Body of pancreas (tissue), 4 donors: ENCODE data around the gene RNF166. TPM values are rescaled to one million over a fixed set of nuclear protein-coding genes. Genes with fewer than 3 reads are reported as not detected.

ENCODE experiments used
- ATAC-seq: fragments of 150-250 bp; one replicate; pipeline ENCODE4 v1.9.1; 2016
- DNase-seq, 4 donors: peaks; one replicate each; pipeline ENCODE4 v3.0.0-alpha.2; 2019
- H3K27ac ChIP-seq, 4 donors: fragments of 200-600 bp; sonication (generic); 1 replicate in 3 of 4; 2 replicates in 1 of 4; pipeline versions ENCODE4 v1.5.1 to v1.6.1; 2016 to 2019; ENCODE audit warnings: mild to moderate bottlenecking in 1 of 4, mixed read lengths in 1 of 4, moderate library complexity in 1 of 4
- H3K27me3 ChIP-seq, 2 donors: fragments of 200-600 bp; sonication (generic); one replicate each; pipeline ENCODE4 v1.6.0; 2016; ENCODE audit warnings: mild to moderate bottlenecking in 1 of 2
- H3K36me3 ChIP-seq, 2 donors: fragments of 200-600 bp; sonication (generic); replicated peaks in 1 of 2; 2 replicates each; pipeline ENCODE4 v1.5.1; 2016; ENCODE audit warnings: low read depth in 2 of 2; ENCODE audit not compliant: insufficient read depth in 1 of 2
- H3K4me1 ChIP-seq: fragments of 200-600 bp; sonication (generic); one replicate; pipeline ENCODE4 v1.6.0; 2016
- H3K4me3 ChIP-seq, 2 donors: fragments of 200-600 bp; sonication (generic); 1 replicate in 1 of 2; 2 replicates in 1 of 2; pipeline ENCODE4 v1.5.1; 2016 to 2019
- H3K9me3 ChIP-seq, 3 donors: fragments of 200-600 bp; sonication (generic); 1 replicate in 2 of 3; 2 replicates in 1 of 3; pipeline ENCODE4 v1.5.1; 2016
- POLR2A ChIP-seq, 3 donors: fragments of 450-650 bp; IDR thresholded peaks; one replicate each; pipeline ENCODE4 v1.6.1; 2016; ENCODE audit warnings: antibody characterized with exemption in 3 of 3, mild to moderate bottlenecking in 2 of 3
- WGBS, 2 donors: methylation state at CpG; one replicate each; pipeline ENCODE4 v1.1.5; 2017; 5-methylcytosine and 5-hydroxymethylcytosine counted together
- intact Hi-C: fragments of 100-400 bp; cut with DNase I; formaldehyde crosslinking; loops from one replicate; pipeline ENCODE4 v1.15.1; 2023
- total RNA-seq, 2 donors: library from RNA; depleted of rRNA; stranded (reverse); fragments of >200 nt; gene quantifications; one replicate each; pipeline ENCODE4 v1.1.0, GENCODE V29; 2016
- TF ChIP-seq, protein P1 (sequence below), 7 experiments: fragments of 450-650 bp in 4 of 7; fragments of 200-600 bp in 3 of 7; sonication (generic) in 3 of 7; IDR thresholded peaks; one replicate each; pipeline ENCODE4 v1.5.1; 2016 to 2019; ENCODE audit warnings: antibody characterized with exemption in 7 of 7

RNF166 gene
- total RNA-seq, 2 donors from 2014 or later: 16.6 to 27.7 TPM

DNA sequence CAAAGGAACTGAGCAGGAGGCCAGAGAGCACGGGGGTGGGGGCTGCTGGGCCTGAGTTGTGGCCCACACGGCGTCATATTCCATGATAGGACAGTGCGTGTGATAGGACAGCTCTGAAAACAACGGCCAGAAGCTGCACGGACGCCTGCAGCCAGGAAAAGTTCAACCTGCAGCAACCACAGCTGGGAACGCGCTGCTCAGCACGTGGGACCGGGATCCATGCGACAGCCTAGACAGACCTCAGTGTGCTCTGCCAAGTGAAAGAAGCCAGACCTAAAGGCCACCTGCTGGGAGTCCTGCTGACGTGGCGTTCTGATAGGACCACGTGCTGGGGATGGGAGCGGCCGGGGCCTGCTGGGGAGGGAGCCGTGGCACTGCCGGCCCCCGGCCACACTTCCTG, 21.7 kb upstream of the RNF166 start:
- TF ChIP-seq POLR2A (IDR thresholded peaks at IDR 0.05): no peak
- TF ChIP-seq, protein P1, sequence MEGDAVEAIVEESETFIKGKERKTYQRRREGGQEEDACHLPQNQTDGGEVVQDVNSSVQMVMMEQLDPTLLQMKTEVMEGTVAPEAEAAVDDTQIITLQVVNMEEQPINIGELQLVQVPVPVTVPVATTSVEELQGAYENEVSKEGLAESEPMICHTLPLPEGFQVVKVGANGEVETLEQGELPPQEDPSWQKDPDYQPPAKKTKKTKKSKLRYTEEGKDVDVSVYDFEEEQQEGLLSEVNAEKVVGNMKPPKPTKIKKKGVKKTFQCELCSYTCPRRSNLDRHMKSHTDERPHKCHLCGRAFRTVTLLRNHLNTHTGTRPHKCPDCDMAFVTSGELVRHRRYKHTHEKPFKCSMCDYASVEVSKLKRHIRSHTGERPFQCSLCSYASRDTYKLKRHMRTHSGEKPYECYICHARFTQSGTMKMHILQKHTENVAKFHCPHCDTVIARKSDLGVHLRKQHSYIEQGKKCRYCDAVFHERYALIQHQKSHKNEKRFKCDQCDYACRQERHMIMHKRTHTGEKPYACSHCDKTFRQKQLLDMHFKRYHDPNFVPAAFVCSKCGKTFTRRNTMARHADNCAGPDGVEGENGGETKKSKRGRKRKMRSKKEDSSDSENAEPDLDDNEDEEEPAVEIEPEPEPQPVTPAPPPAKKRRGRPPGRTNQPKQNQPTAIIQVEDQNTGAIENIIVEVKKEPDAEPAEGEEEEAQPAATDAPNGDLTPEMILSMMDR (IDR thresholded peaks at IDR 0.05): no peak
- WGBS, 2 donors: 51 to 65% methylated on average over 9 to 20 of the region's 20 CpGs
- intact Hi-C loops: no loop called here
- Histone ChIP-seq H3K36me3 (peaks cover 0 to 2% of the 10 kb centered on the region in 2 donors), H3K4me1 (no peaks in the 10 kb centered on the region), H3K27ac (no peak overlapping the region), H3K4me3 (no peak overlapping the region), H3K9me3 (no peaks in the 10 kb centered on the region), H3K27me3 (no peaks in the 10 kb centered on the region)
- ATAC-seq (no peak), DNase-seq (peak in 1 of 4 donors; percentile 26)

DNA sequence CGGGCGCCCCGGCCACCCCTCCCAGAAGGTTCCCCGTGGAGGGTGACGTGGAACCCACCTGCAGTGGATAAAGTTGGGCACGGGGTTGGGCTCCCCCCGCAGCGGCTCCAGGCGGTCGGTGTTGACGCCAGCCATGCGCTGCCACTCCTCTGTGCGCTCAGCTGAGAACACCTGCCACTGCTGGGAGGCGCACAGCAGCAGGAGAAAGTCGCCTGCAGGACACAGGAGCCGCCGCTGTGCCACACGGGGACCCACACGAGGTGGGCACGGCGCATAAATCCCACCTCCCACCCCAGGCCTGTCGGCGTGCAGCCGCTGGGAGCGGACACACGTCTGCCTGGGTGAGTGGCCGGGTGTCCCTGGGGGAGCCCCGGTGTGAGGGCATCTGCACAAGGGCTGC, 20.8 kb upstream of the RNF166 start:
- ATAC-seq: no peak
- WGBS, 2 donors: 93 to 96% methylated on average over 3 to 28 of the region's 28 CpGs
- Histone ChIP-seq H3K4me1 (no peaks in the 10 kb centered on the region), H3K9me3 (no peaks in the 10 kb centered on the region), H3K27me3 (no peaks in the 10 kb centered on the region), H3K27ac (no peak overlapping the region), H3K36me3 (peaks cover 0 to 8% of the 10 kb centered on the region in 2 donors), H3K4me3 (no peak overlapping the region)
- DNase-seq: no peak
- TF ChIP-seq, protein P1 (IDR thresholded peaks at IDR 0.05): no peak
- TF ChIP-seq POLR2A (IDR thresholded peaks at IDR 0.05): no peak
- intact Hi-C loops: no loop called here

DNA sequence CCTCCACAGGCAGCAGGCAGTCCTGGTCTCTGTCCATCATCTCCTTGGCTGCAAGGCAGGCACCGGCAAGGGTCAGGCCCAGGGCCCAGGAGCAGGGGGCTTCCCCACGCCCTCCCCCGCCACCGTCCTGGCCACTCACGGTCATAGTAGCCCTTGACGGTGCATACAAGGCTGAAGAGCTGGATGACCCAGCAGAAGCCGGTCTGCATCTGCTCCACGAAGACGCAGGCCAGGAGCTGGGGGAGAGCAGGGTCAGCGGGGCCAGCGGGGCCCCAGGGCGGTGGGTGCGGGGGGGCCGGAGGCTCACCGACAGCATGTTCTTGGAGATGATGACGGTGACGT, 20.2 kb upstream of the RNF166 start:
- TF ChIP-seq, protein P1 (IDR thresholded peaks at IDR 0.05): no peak
- no peak for TF ChIP-seq POLR2A (IDR thresholded peaks at IDR 0.05)
- no peaks in the 10 kb centered on the region for H3K9me3 ChIP-seq
- ATAC-seq (no peak), DNase-seq (no peak)
- 84 to 100% methylated on average over 4 to 16 of the region's 17 CpGs for WGBS, 2 donors
- H3K27ac ChIP-seq: no peak overlapping the region
- H3K4me3 ChIP-seq: no peak overlapping the region
- intact Hi-C loops: no loop called here
- no peaks in the 10 kb centered on the region for H3K27me3 ChIP-seq
- H3K36me3 ChIP-seq: peaks cover 0 to 9% of the 10 kb centered on the region in 2 donors
- H3K4me1 ChIP-seq: no peaks in the 10 kb centered on the region

DNA sequence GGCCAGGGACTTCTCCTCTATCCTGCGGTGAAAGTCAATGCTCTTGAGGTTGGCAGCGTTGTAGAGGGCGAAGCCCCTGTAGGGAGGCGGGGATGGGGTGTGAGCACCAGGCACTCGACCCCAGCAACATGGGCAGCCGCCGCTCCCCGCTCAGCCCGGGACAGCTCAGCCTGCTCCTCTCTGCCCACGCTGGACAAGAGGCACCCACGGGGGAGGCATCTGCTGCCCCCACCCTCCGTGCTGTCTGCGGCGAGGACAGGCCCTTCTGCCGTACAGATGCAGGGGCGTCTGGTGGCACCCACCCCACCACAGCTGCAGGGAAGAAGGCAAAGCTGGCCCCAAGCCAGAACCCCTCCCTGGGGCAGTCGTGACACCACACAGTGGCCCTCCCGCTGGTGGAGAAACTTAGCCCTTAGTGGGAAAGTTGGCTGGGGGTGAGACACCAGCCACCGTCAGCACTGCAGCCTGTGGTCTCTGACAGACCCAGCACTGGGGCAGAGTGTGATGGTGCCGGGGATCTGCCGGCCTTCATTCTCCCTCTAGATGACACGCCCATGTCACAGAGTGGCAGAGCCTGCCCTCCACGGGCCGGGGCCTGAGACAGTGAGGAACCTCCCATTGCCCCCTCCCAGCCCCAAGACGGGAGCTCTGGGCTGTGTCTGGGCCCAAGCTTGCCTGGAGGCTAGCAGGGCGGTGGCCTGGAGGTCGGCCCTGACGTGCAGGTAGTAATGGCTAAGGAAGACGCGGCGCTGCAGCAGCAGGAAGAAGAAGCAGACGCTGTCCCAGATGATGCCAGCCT, 19.6 kb upstream of the RNF166 start:
- no peak for TF ChIP-seq POLR2A (IDR thresholded peaks at IDR 0.05)
- TF ChIP-seq, protein P1 (IDR thresholded peaks at IDR 0.05): no peak
- Histone ChIP-seq H3K9me3 (no peaks in the 10 kb centered on the region), H3K27me3 (no peaks in the 10 kb centered on the region), H3K4me3 (no peak overlapping the region), H3K4me1 (no peaks in the 10 kb centered on the region), H3K36me3 (peaks cover 0 to 9% of the 10 kb centered on the region in 2 donors), H3K27ac (no peak overlapping the region)
- intact Hi-C loops: no loop called here
- WGBS, 2 donors: 81 to 97% methylated on average over 6 to 30 of the region's 32 CpGs
- DNase-seq (no peak), ATAC-seq (no peak)
